IMR-90 (cell line): Measurements from ENCODE around the gene RLN2. TPM values are rescaled to one million over a fixed set of nuclear protein-coding genes. Genes with fewer than 3 reads are reported as not detected.

Experiments
- ATAC-seq: fragments of 200-7000 bp; cut with Tn5 transposase; 2 replicates; pipeline ENCODE4 v1.9.1; 2020; ENCODE audit warnings: low read depth, mild to moderate bottlenecking, moderate library complexity
- BruUV-seq: library from RNA; stranded (reverse); fragments of 400-500 nt; replicated peaks from 2 replicates; lab custom pipeline; 2021; lab: Mats Ljungman, UMichigan
- CTCF ChIA-PET: fragments of 300-600 bp; formaldehyde crosslinking; extraction: SDS; loops from one replicate; lab custom pipeline; 2021; ENCODE audit warnings: antibody characterized with exemption; lab: Yijun Ruan, JAX
- POLR2A ChIA-PET: fragments of 300-600 bp; sonication (Branson Sonifier 250); formaldehyde crosslinking; loops from one replicate; lab custom pipeline; 2022; ENCODE audit warnings: antibody characterized with exemption; ENCODE audit not compliant: unreplicated experiment; lab: Charles Lee
- DNase-seq: peaks from one replicate; pipeline ENCODE4 v3.0.0; 2013
- H2AFZ ChIP-seq: replicated peaks from 2 replicates; pipeline ENCODE3; 2013; ENCODE audit warnings: low read length, mild to moderate bottlenecking; ENCODE audit not compliant: poor library complexity
- H2AK5ac ChIP-seq: 2 replicates; pipeline ENCODE4 v1.6.1; 2013; ENCODE audit warnings: low read depth, low read length, inconsistent platforms
- H2AK9ac ChIP-seq: replicated peaks from 2 replicates; pipeline ENCODE3; 2013; ENCODE audit warnings: mild to moderate bottlenecking, low read depth, low read length, moderate library complexity; ENCODE audit not compliant: poor library complexity
- H2BK120ac ChIP-seq: 2 replicates; pipeline ENCODE4 v1.6.1; 2013; ENCODE audit warnings: low read depth, low read length, inconsistent platforms
- H2BK15ac ChIP-seq: 3 replicates; pipeline ENCODE4 v1.6.1; 2013; ENCODE audit warnings: low read depth, low read length, inconsistent platforms
- H2BK20ac ChIP-seq: 2 replicates; pipeline ENCODE4 v1.6.1; 2013; ENCODE audit warnings: low read depth, mild to moderate bottlenecking, inconsistent platforms, low read length, moderate library complexity
- H2BK5ac ChIP-seq: 2 replicates; pipeline ENCODE4 v1.6.1; 2013; ENCODE audit warnings: mild to moderate bottlenecking, low read depth, low read length, inconsistent platforms; ENCODE audit not compliant: poor library complexity, severe bottlenecking
- H3K14ac ChIP-seq: replicated peaks from 2 replicates; pipeline ENCODE4 v1.6.1; 2013; ENCODE audit warnings: low read depth, low read length, inconsistent platforms
- H3K18ac ChIP-seq: 2 replicates; pipeline ENCODE4 v1.6.1; 2013; ENCODE audit warnings: low read depth, low read length, control low read depth
- H3K23ac ChIP-seq: 2 replicates; pipeline ENCODE4 v1.6.1; 2013; ENCODE audit warnings: low read depth, low read length, inconsistent platforms
- H3K27ac ChIP-seq: 2 replicates; pipeline ENCODE4 v1.5.1; 2013; ENCODE audit warnings: mild to moderate bottlenecking, control low read depth, low read length; ENCODE audit not compliant: insufficient read depth
- H3K27me3 ChIP-seq: 2 replicates; pipeline ENCODE4 v1.6.1; 2013; ENCODE audit warnings: low read length; ENCODE audit not compliant: control insufficient read depth, insufficient read depth
- H3K36me3 ChIP-seq: 2 replicates; pipeline ENCODE4 v1.6.1; 2013; ENCODE audit warnings: low read length, mixed read lengths; ENCODE audit not compliant: control insufficient read depth, insufficient read depth
- H3K4ac ChIP-seq: 2 replicates; pipeline ENCODE4 v1.6.1; 2013; ENCODE audit warnings: low read depth, low read length, inconsistent platforms
- H3K4me1 ChIP-seq: 2 replicates; pipeline ENCODE4 v1.6.1; 2013; ENCODE audit warnings: low read length, mixed read lengths; ENCODE audit not compliant: control insufficient read depth, insufficient read depth
- H3K4me2 ChIP-seq: 2 replicates; pipeline ENCODE4 v1.6.1; 2013; ENCODE audit warnings: low read depth, mild to moderate bottlenecking, control low read depth, low read length, moderate library complexity
- H3K4me3 ChIP-seq: 2 replicates; pipeline ENCODE4 v1.5.1; 2013; ENCODE audit warnings: low read depth, mild to moderate bottlenecking, control low read depth, low read length, moderate library complexity; ENCODE audit not compliant: insufficient read depth
- H3K56ac ChIP-seq: 2 replicates; pipeline ENCODE4 v1.6.1; 2013; ENCODE audit warnings: low read length, inconsistent platforms; ENCODE audit not compliant: insufficient read depth; ENCODE audit errors: extremely low read depth
- H3K79me1 ChIP-seq, 2 experiments: 2 replicates each; pipeline ENCODE4 v1.6.1; 2013; ENCODE audit warnings: low read length in 2 of 2, inconsistent platforms in 1 of 2, low read depth in 1 of 2
- H3K9ac ChIP-seq: 2 replicates; pipeline ENCODE4 v1.6.1; 2013; ENCODE audit warnings: low read depth, low read length, control low read depth
- H3K9me1 ChIP-seq: 2 replicates; pipeline ENCODE4 v1.6.1; 2013; ENCODE audit warnings: low read length, inconsistent platforms; ENCODE audit not compliant: insufficient read depth
- H3K9me3 ChIP-seq: 2 replicates; pipeline ENCODE4 v1.6.1; 2013; ENCODE audit warnings: low read length; ENCODE audit not compliant: control insufficient read depth, insufficient read depth
- H4K20me1 ChIP-seq: 2 replicates; pipeline ENCODE4 v1.6.1; 2013; ENCODE audit warnings: low read length, inconsistent platforms; ENCODE audit not compliant: insufficient read depth
- H4K5ac ChIP-seq: 2 replicates; pipeline ENCODE4 v1.6.1; 2013; ENCODE audit warnings: mild to moderate bottlenecking, low read depth, low read length, control low read depth
- H4K8ac ChIP-seq, 2 experiments: 2 replicates each; pipeline ENCODE4 v1.6.1; 2013; ENCODE audit warnings: low read depth in 2 of 2, low read length in 2 of 2, control low read depth in 1 of 2, inconsistent platforms in 1 of 2
- H4K91ac ChIP-seq: 2 replicates; pipeline ENCODE4 v1.6.1; 2013; ENCODE audit warnings: low read depth, low read length, inconsistent platforms; ENCODE audit not compliant: insufficient read depth
- BHLHE40 ChIP-seq: fragments of 150-350 bp; IDR thresholded peaks from 2 replicates; pipeline ENCODE4 v1.6.1; 2016; ENCODE audit warnings: mild to moderate bottlenecking, low read depth, low read length
- CEBPB ChIP-seq: IDR thresholded peaks from 2 replicates; pipeline ENCODE4 v1.6.1; 2012; ENCODE audit warnings: low read depth, low read length, improper control_type of control experiment
- CHD1 ChIP-seq: IDR thresholded peaks from 2 replicates; pipeline ENCODE4 v1.6.1; 2012; ENCODE audit warnings: low read depth, low read length, improper control_type of control experiment
- FOS ChIP-seq: fragments of 150-350 bp; IDR thresholded peaks from 2 replicates; pipeline ENCODE4 v1.6.1; 2016; ENCODE audit warnings: low read depth, low read length
- MAFK ChIP-seq: IDR thresholded peaks from 2 replicates; pipeline ENCODE4 v1.6.1; 2012; ENCODE audit warnings: low read depth, low read length, improper control_type of control experiment
- MAZ ChIP-seq: IDR thresholded peaks from 2 replicates; pipeline ENCODE4 v1.6.1; 2012; ENCODE audit warnings: low read depth, mild to moderate bottlenecking, low read length, improper control_type of control experiment, moderate library complexity, borderline replicate concordance
- MXI1 ChIP-seq: IDR thresholded peaks from 2 replicates; pipeline ENCODE4 v1.6.1; 2012; ENCODE audit warnings: low read depth, mild to moderate bottlenecking, low read length, moderate library complexity, borderline replicate concordance
- NFE2L2 ChIP-seq: fragments of 150-350 bp; IDR thresholded peaks from 2 replicates; pipeline ENCODE4 v1.6.1; 2016; ENCODE audit warnings: low read depth, mild to moderate bottlenecking, low read length
- POLR2A ChIP-seq: IDR thresholded peaks from 2 replicates; pipeline ENCODE4 v1.6.1; 2012; ENCODE audit warnings: mild to moderate bottlenecking, low read depth, low read length
- RAD21 ChIP-seq: IDR thresholded peaks from 2 replicates; pipeline ENCODE4 v1.6.1; 2012; ENCODE audit warnings: low read length, improper control_type of control experiment
- RCOR1 ChIP-seq: IDR thresholded peaks from 2 replicates; pipeline ENCODE4 v1.6.1; 2012; ENCODE audit warnings: mild to moderate bottlenecking, low read length, improper control_type of control experiment; ENCODE audit not compliant: insufficient replicate concordance
- RFX5 ChIP-seq: IDR thresholded peaks from 2 replicates; pipeline ENCODE4 v1.8.0; 2012; ENCODE audit warnings: low read depth, mild to moderate bottlenecking, low read length, moderate library complexity
- SMC3 ChIP-seq: fragments of 150-350 bp; IDR thresholded peaks from 2 replicates; pipeline ENCODE4 v1.6.1; 2016; ENCODE audit warnings: low read depth, mild to moderate bottlenecking, antibody characterized with exemption, low read length, moderate library complexity
- WGBS, 2 experiments: methylation state at CpG; one replicate each; pipeline versions ENCODE4 v1.1.5 to v1.1.7; 2013; ENCODE audit warnings: missing lambda C conversion rate in 2 of 2; ENCODE audit not compliant: insufficient read length in 1 of 2; ENCODE audit errors: extremely low coverage in 2 of 2; 5-methylcytosine and 5-hydroxymethylcytosine counted together
- dilution Hi-C: fragments of 300-500 bp; cut with HindIII; formaldehyde crosslinking; loops from one replicate; pipeline ENCODE4 v1.14.3; 2018; ENCODE audit warnings: low sequenced_read_pairs; ENCODE audit not compliant: unreplicated experiment
- in situ Hi-C: fragments of 300-500 bp; cut with MboI; formaldehyde crosslinking; loops from 3 replicates; pipeline ENCODE4 v1.14.3; 2019; ENCODE audit warnings: low sequenced_read_pairs, inconsistent platforms, mixed read lengths
- intact Hi-C: fragments of 100-400 bp; cut with micrococcal nuclease; formaldehyde crosslinking; loops from 2 replicates; pipeline ENCODE4 v1.10.0; 2022
- polyA plus RNA-seq, 3 experiments: library from polyadenylated mRNA; depleted of rRNA; stranded (reverse); fragments of >200 nt; gene quantifications; 2 replicates each; pipeline ENCODE4 v1.2.3, GENCODE V29; 2012; ENCODE audit warnings: low replicate concordance in 1 of 3
- total RNA-seq: library from RNA; depleted of rRNA; stranded (reverse); fragments of >200 nt; gene quantifications from 2 replicates; pipeline ENCODE4 v1.2.3, GENCODE V29; 2012
- TF ChIP-seq, protein P1 (sequence below): fragments of 150-350 bp; IDR thresholded peaks from 2 replicates; pipeline ENCODE4 v1.6.1; 2016; ENCODE audit warnings: low read depth, mild to moderate bottlenecking, low read length, moderate library complexity, borderline replicate concordance
- TF ChIP-seq, protein P2 (sequence below): fragments of 150-350 bp; IDR thresholded peaks from 2 replicates; pipeline ENCODE4 v1.6.1; 2017; ENCODE audit warnings: mild to moderate bottlenecking, antibody characterized with exemption, low read length, low read depth
- TF ChIP-seq, protein P3 (sequence below): conservative IDR thresholded peaks from 2 replicates; pipeline ENCODE4 v1.5.1; 2012; ENCODE audit warnings: mild to moderate bottlenecking, low read depth, low read length, improper control_type of control experiment

RLN2 gene
- total and polyA plus RNA-seq, 2 of the 4 experiments (the other 2 are of a cell fraction) = not detected

DNA sequence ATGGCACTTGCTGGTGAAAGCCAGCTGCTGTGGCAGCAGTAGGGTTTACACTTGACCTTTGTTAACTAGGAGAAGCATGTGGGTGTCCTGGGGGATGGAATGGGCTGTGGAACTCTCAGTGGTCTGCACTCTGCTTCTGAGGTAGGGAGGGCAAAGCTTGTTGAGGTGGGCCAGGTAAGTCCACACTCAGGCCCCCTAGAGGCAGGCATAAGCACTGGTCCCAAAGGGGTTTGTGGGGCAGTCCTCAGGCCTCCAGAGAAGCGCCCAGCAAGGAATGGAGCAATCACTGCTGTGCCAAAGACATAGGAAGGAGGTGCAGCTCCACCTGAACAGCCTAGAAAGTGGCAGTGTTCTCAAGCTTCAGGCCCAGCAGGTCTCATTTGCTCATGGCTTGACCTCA is 38.6 kb downstream of the RLN2 start:
- H2BK120ac ChIP-seq = no peak overlapping the region

More for the DNA sequence above, 38.6 kb downstream of the RLN2 start:
- CTCF ChIA-PET = interaction anchor here (0.6 kb wide), 1 partner anchor 76 kb away, joined by 3 read pairs; no protein-coding TSS in a partner anchor
- TF ChIP-seq MXI1 (no peak), SMC3 (no peak), BHLHE40 (no peak), RCOR1 (no peak), MAFK (no peak), POLR2A (no peak), MAZ (no peak), RAD21 (no peak), CEBPB (no peak), NFE2L2 (no peak), FOS (no peak), CHD1 (no peak), RFX5 (no peak)
- TF ChIP-seq, protein P1, sequence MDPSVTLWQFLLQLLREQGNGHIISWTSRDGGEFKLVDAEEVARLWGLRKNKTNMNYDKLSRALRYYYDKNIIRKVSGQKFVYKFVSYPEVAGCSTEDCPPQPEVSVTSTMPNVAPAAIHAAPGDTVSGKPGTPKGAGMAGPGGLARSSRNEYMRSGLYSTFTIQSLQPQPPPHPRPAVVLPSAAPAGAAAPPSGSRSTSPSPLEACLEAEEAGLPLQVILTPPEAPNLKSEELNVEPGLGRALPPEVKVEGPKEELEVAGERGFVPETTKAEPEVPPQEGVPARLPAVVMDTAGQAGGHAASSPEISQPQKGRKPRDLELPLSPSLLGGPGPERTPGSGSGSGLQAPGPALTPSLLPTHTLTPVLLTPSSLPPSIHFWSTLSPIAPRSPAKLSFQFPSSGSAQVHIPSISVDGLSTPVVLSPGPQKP = no peak
- TF ChIP-seq, protein P2, sequence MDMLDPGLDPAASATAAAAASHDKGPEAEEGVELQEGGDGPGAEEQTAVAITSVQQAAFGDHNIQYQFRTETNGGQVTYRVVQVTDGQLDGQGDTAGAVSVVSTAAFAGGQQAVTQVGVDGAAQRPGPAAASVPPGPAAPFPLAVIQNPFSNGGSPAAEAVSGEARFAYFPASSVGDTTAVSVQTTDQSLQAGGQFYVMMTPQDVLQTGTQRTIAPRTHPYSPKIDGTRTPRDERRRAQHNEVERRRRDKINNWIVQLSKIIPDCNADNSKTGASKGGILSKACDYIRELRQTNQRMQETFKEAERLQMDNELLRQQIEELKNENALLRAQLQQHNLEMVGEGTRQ = no peak
- TF ChIP-seq, protein P3, sequence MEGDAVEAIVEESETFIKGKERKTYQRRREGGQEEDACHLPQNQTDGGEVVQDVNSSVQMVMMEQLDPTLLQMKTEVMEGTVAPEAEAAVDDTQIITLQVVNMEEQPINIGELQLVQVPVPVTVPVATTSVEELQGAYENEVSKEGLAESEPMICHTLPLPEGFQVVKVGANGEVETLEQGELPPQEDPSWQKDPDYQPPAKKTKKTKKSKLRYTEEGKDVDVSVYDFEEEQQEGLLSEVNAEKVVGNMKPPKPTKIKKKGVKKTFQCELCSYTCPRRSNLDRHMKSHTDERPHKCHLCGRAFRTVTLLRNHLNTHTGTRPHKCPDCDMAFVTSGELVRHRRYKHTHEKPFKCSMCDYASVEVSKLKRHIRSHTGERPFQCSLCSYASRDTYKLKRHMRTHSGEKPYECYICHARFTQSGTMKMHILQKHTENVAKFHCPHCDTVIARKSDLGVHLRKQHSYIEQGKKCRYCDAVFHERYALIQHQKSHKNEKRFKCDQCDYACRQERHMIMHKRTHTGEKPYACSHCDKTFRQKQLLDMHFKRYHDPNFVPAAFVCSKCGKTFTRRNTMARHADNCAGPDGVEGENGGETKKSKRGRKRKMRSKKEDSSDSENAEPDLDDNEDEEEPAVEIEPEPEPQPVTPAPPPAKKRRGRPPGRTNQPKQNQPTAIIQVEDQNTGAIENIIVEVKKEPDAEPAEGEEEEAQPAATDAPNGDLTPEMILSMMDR = no peak
- no peak overlapping the region for H3K18ac ChIP-seq
- H4K5ac ChIP-seq = no peak overlapping the region
- H4K20me1 ChIP-seq = no peaks in the 10 kb centered on the region
- H4K8ac ChIP-seq = no peak overlapping the region
- H2BK20ac ChIP-seq = no peak overlapping the region
- H3K9ac ChIP-seq = no peak overlapping the region
- H2AK5ac ChIP-seq = no peak overlapping the region; the same call in 1 of the 2 replicates
- H3K36me3 ChIP-seq = no peaks in the 10 kb centered on the region
- H2BK15ac ChIP-seq = no peak overlapping the region
- no peak overlapping the region for H2BK5ac ChIP-seq
- no peak overlapping the region for H4K91ac ChIP-seq
- no peaks in the 10 kb centered on the region for H3K9me3 ChIP-seq
- H3K14ac ChIP-seq = no peak overlapping the region
- POLR2A ChIA-PET = no interaction called here
- no peak overlapping the region for H3K23ac ChIP-seq
- WGBS, 2 experiments = 60% methylated on average over 1 of the region's 1 CpG; no CpG with 5 or more reads in 1 of the 2 experiments
- no peak overlapping the region for H3K4me2 ChIP-seq
- ATAC-seq (no peak), DNase-seq (no peak)
- no TSS peak for BruUV-seq
- H3K4me3 ChIP-seq = no peak overlapping the region
- no peak overlapping the region for H3K56ac ChIP-seq
- no peaks in the 10 kb centered on the region for H3K27me3 ChIP-seq
- intact Hi-C loops (no loop called here), in situ Hi-C loops (no loop called here), dilution Hi-C loops (no loop called here)
- H3K27ac ChIP-seq = no peak overlapping the region
- no peak overlapping the region for H2AK9ac ChIP-seq
- H3K79me1 ChIP-seq = no peaks in the 10 kb centered on the region
- H3K9me1 ChIP-seq = peaks cover 6% of the 10 kb centered on the region
- H3K4me1 ChIP-seq = no peaks in the 10 kb centered on the region
- H3K4ac ChIP-seq = no peak overlapping the region; the same call in 1 of the 2 replicates
- no peak overlapping the region for H2AFZ ChIP-seq
